HepG2 (cell line): Measurements from ENCODE around the gene ABHD17A.

Experiments
- CTCF ChIP-seq: sonication (generic); formaldehyde crosslinking; IDR thresholded peaks from 2 replicates; pipeline ENCODE4 v1.5.0; 2020; ENCODE audit warnings: mild to moderate bottlenecking, missing genetic modification reagents, moderate library complexity
- PATZ1 ChIP-seq: sonication (generic); formaldehyde crosslinking; IDR thresholded peaks from 2 replicates; pipeline ENCODE4 v1.4.0; 2020; ENCODE audit warnings: missing genetic modification reagents
- PAX8 ChIP-seq: sonication (generic); formaldehyde crosslinking; IDR thresholded peaks from 2 replicates; pipeline ENCODE4 v1.8.0; 2022; ENCODE audit warnings: mild to moderate bottlenecking, missing genetic modification reagents, borderline replicate concordance
- PITX1 ChIP-seq: sonication (generic); formaldehyde crosslinking; IDR thresholded peaks from 2 replicates; pipeline ENCODE4 v1.5.1; 2020; ENCODE audit warnings: mild to moderate bottlenecking, missing genetic modification reagents
- SP5 ChIP-seq: IDR thresholded peaks from 2 replicates; pipeline ENCODE4 v1.6.1; 2016; ENCODE audit warnings: low read depth, borderline replicate concordance
- TCF12 ChIP-seq, 2 experiments: fragments of 450-650 bp in 1 of 2; sonication (generic) in 1 of 2; formaldehyde crosslinking in 1 of 2; IDR thresholded peaks; 2 replicates each; pipeline versions ENCODE4 v1.6.1 to v1.8.0; 2017 to 2022; ENCODE audit warnings: antibody characterized with exemption in 1 of 2, mild to moderate bottlenecking in 1 of 2, missing genetic modification reagents in 1 of 2, moderate library complexity in 1 of 2
- ZBTB33 ChIP-seq: sonication (generic); formaldehyde crosslinking; IDR thresholded peaks from 2 replicates; pipeline ENCODE4 v1.4.0; 2020; ENCODE audit warnings: missing genetic modification reagents
- ZFP37 ChIP-seq: sonication (generic); formaldehyde crosslinking; IDR thresholded peaks from 2 replicates; pipeline ENCODE4 v1.4.0; 2020; ENCODE audit warnings: missing genetic modification reagents, borderline replicate concordance
- ZKSCAN1 ChIP-seq: fragments of 150-350 bp; IDR thresholded peaks from 2 replicates; pipeline ENCODE4 v1.6.1; 2014; ENCODE audit warnings: low read length
- ZNF138 ChIP-seq: sonication (generic); formaldehyde crosslinking; IDR thresholded peaks from 2 replicates; pipeline ENCODE4 v1.5.0; 2020; ENCODE audit warnings: mild to moderate bottlenecking, low read depth, missing genetic modification reagents

GRCh38 chr19:1837222-1837565, 48.1 kb downstream of the ABHD17A start:
- TF ChIP-seq PAX8 (CRISPR knock-in tag) (no peak), TCF12 (IDR thresholded peaks at IDR 0.05) (no peak), TCF12 (CRISPR knock-in tag; IDR thresholded peaks at IDR 0.05) (no peak), SP5 (no peak), CTCF (no peak), ZFP37 (no peak), ZKSCAN1 (no peak), ZBTB33 (CRISPR knock-in tag) (no peak), PITX1 (no peak), ZNF138 (no peak), PATZ1 (CRISPR knock-in tag) (no peak)
